H9 (cell line): ENCODE results near the gene SMIM41. TPM values are rescaled to one million over a fixed set of nuclear protein-coding genes. Genes with fewer than 3 reads are reported as not detected.

ENCODE experiments used
- DNase-seq: peaks from one replicate; pipeline ENCODE4 v3.0.0-alpha.2; 2017
- H2AFZ ChIP-seq: one replicate; pipeline ENCODE4 v1.6.1; 2013; ENCODE audit warnings: mild to moderate bottlenecking, low read length, control low read depth, moderate library complexity
- H2AK5ac ChIP-seq: 2 replicates; pipeline ENCODE4 v1.6.1; 2013; ENCODE audit warnings: low read length, control low read depth, mixed read lengths; ENCODE audit not compliant: insufficient read length
- H2BK120ac ChIP-seq: one replicate; pipeline ENCODE4 v1.6.1; 2013; ENCODE audit warnings: low read depth, mild to moderate bottlenecking, low read length, control low read depth, inconsistent platforms; ENCODE audit not compliant: poor library complexity, severe bottlenecking
- H2BK12ac ChIP-seq: 2 replicates; pipeline ENCODE4 v1.6.1; 2013; ENCODE audit warnings: low read length, control low read depth, mixed read lengths, low read depth; ENCODE audit not compliant: insufficient read length
- H2BK15ac ChIP-seq: 2 replicates; pipeline ENCODE4 v1.6.1; 2013; ENCODE audit warnings: low read depth, low read length, control low read depth
- H2BK20ac ChIP-seq: one replicate; pipeline ENCODE4 v1.6.1; 2013; ENCODE audit warnings: low read depth, mild to moderate bottlenecking, low read length, control low read depth, inconsistent platforms; ENCODE audit not compliant: poor library complexity, severe bottlenecking
- H2BK5ac ChIP-seq: 2 replicates; pipeline ENCODE4 v1.6.1; 2013; ENCODE audit warnings: low read length, control low read depth, mixed read lengths; ENCODE audit not compliant: insufficient read length
- H3K14ac ChIP-seq: 2 replicates; pipeline ENCODE4 v1.6.1; 2013; ENCODE audit warnings: low read length, control low read depth; ENCODE audit not compliant: insufficient read depth
- H3K18ac ChIP-seq: 2 replicates; pipeline ENCODE4 v1.6.1; 2013; ENCODE audit warnings: low read depth, mild to moderate bottlenecking, mixed read lengths, low read length, control low read depth; ENCODE audit not compliant: insufficient read length
- H3K23ac ChIP-seq: 2 replicates; pipeline ENCODE4 v1.6.1; 2013; ENCODE audit warnings: low read length, control low read depth, mixed read lengths, low read depth; ENCODE audit not compliant: insufficient read length
- H3K23me2 ChIP-seq: 2 replicates; pipeline ENCODE4 v1.6.1; 2013; ENCODE audit warnings: low read depth, mild to moderate bottlenecking, mixed read lengths, low read length, control low read depth; ENCODE audit not compliant: insufficient read length, poor library complexity, severe bottlenecking
- H3K27ac ChIP-seq: 2 replicates; pipeline ENCODE4 v1.5.1; 2013; ENCODE audit warnings: low read length, control low read depth, mixed read lengths, low read depth; ENCODE audit not compliant: insufficient read length
- H3K27me3 ChIP-seq: 2 replicates; pipeline ENCODE4 v1.6.1; 2013; ENCODE audit warnings: low read length, control low read depth, inconsistent platforms; ENCODE audit not compliant: insufficient read depth
- H3K4ac ChIP-seq: 2 replicates; pipeline ENCODE4 v1.6.1; 2013; ENCODE audit warnings: low read depth, mild to moderate bottlenecking, control low read depth, inconsistent platforms, low read length, moderate library complexity
- H3K4me1 ChIP-seq: 2 replicates; pipeline ENCODE4 v1.6.1; 2013; ENCODE audit warnings: low read length, control low read depth, inconsistent platforms; ENCODE audit not compliant: insufficient read depth
- H3K4me2 ChIP-seq: 2 replicates; pipeline ENCODE4 v1.6.1; 2013; ENCODE audit warnings: low read length, control low read depth, mixed read lengths; ENCODE audit not compliant: insufficient read length, insufficient read depth
- H3K56ac ChIP-seq: 2 replicates; pipeline ENCODE4 v1.6.1; 2013; ENCODE audit warnings: low read depth, mild to moderate bottlenecking, mixed read lengths, low read length, control low read depth; ENCODE audit not compliant: insufficient read length
- H3K79me1 ChIP-seq: 2 replicates; pipeline ENCODE4 v1.6.1; 2013; ENCODE audit warnings: low read depth, mild to moderate bottlenecking, moderate library complexity, low read length, control low read depth, inconsistent platforms; ENCODE audit not compliant: insufficient read depth, poor library complexity, severe bottlenecking
- H3K79me2 ChIP-seq: 2 replicates; pipeline ENCODE4 v1.6.1; 2013; ENCODE audit warnings: low read length, control low read depth, inconsistent platforms; ENCODE audit not compliant: insufficient read depth
- H3K9ac ChIP-seq: 2 replicates; pipeline ENCODE4 v1.6.1; 2013; ENCODE audit warnings: low read length, control low read depth, mixed read lengths; ENCODE audit not compliant: insufficient read length; ENCODE audit errors: extremely low read depth
- H3K9me3 ChIP-seq: one replicate; pipeline ENCODE4 v1.6.1; 2013; ENCODE audit warnings: low read depth, low read length, inconsistent platforms; ENCODE audit not compliant: control insufficient read depth
- H3T11ph ChIP-seq: one replicate; pipeline ENCODE4 v1.6.1; 2013; ENCODE audit warnings: mild to moderate bottlenecking, low read length, control low read depth, inconsistent platforms
- H4K20me1 ChIP-seq: one replicate; pipeline ENCODE4 v1.6.1; 2013; ENCODE audit not compliant: control insufficient read depth, insufficient read length, insufficient read depth
- H4K5ac ChIP-seq: 2 replicates; pipeline ENCODE4 v1.6.1; 2013; ENCODE audit warnings: low read depth, mild to moderate bottlenecking, mixed read lengths, low read length, control low read depth; ENCODE audit not compliant: insufficient read length
- H4K8ac ChIP-seq: replicated peaks from 2 replicates; pipeline ENCODE4 v1.6.1; 2013; ENCODE audit warnings: low read length, control low read depth, mixed read lengths, low read depth; ENCODE audit not compliant: insufficient read length
- H4K91ac ChIP-seq: 2 replicates; pipeline ENCODE4 v1.6.1; 2013; ENCODE audit warnings: low read depth, mild to moderate bottlenecking, moderate library complexity, mixed read lengths, low read length, control low read depth; ENCODE audit not compliant: insufficient read length
- H3K27ac Mint-ChIP-seq, 3 experiments: 2 replicates in 2 of 3; 3 replicates in 1 of 3; pipeline ENCODE4 v1.8.0; 2020 to 2021; ENCODE audit warnings: mixed read lengths in 3 of 3, mild to moderate bottlenecking in 1 of 3, moderate library complexity in 1 of 3
- H3K27me3 Mint-ChIP-seq: 2 replicates; pipeline ENCODE4 v1.8.0; 2021; ENCODE audit warnings: low read depth, mild to moderate bottlenecking, moderate library complexity, mixed read lengths
- H3K36me3 Mint-ChIP-seq, 3 experiments: 2 replicates in 2 of 3; 3 replicates in 1 of 3; pipeline ENCODE4 v1.8.0; 2020 to 2021; ENCODE audit warnings: low read depth in 3 of 3, mixed read lengths in 3 of 3; ENCODE audit not compliant: insufficient read depth in 1 of 3
- H3K4me1 Mint-ChIP-seq, 2 experiments: 2 replicates each; pipeline ENCODE4 v1.8.0; 2020; ENCODE audit warnings: mixed read lengths in 2 of 2
- H3K4me3 Mint-ChIP-seq, 2 experiments: 2 replicates in 1 of 2; 3 replicates in 1 of 2; pipeline ENCODE4 v1.8.0; 2020 to 2021; ENCODE audit warnings: mild to moderate bottlenecking in 2 of 2, mixed read lengths in 2 of 2, moderate library complexity in 1 of 2
- H3K9me3 Mint-ChIP-seq, 2 experiments: 2 replicates in 1 of 2; 3 replicates in 1 of 2; pipeline ENCODE4 v1.8.0; 2020; ENCODE audit warnings: mild to moderate bottlenecking in 2 of 2, mixed read lengths in 2 of 2, moderate library complexity in 1 of 2
- WGBS: extraction: QIAGEN DNeasy Blood & Tissue Kit; methylation state at CpG from one replicate; pipeline ENCODE4 v1.1.7; 2013; ENCODE audit warnings: missing lambda C conversion rate, low lambda C conversion rate, mixed read lengths; ENCODE audit not compliant: insufficient read length; ENCODE audit errors: extremely low coverage; 5-methylcytosine and 5-hydroxymethylcytosine counted together
- total RNA-seq: library from RNA; stranded (reverse); gene quantifications from 2 replicates; pipeline ENCODE4 v1.2.1, GENCODE V29; 2021
- TF ChIP-seq, protein P1 (sequence below): fragments of 200-600 bp; sonication (generic); conservative IDR thresholded peaks from 3 replicates; pipeline ENCODE4 v1.8.0; 2021; ENCODE audit warnings: antibody characterized with exemption, mild to moderate bottlenecking

SMIM41 gene
- total RNA-seq, 1 experiment from 2014 or later: not detected

DNA sequence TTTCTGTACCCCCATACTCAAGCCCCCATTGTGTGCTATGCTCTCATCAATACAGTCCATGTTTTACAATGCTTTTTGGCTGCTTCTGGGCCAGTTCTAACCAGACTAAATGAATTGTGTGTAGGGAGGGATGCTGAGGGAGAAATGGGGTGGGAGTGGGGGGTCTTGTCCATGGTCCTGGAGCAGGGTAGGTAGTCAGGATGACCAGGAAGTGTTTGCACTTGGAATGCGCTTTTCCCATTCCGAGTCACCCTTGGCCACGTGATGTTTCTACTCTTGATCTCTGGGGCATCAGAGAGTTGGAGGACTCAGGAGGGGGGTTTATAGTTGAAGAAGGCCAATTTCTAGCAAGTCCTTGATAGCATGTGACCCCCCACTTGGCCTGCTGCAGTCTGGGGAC is 1.2 kb upstream of the SMIM41 start:
- no peak overlapping the region for H3K4me3 Mint-ChIP-seq
- Histone ChIP-seq H3K79me1 (no peaks in the 10 kb centered on the region), H3K4me1 (no peaks in the 10 kb centered on the region; the same call in 1 of the 2 replicates), H2BK120ac (no peak overlapping the region), H2AK5ac (no peak overlapping the region), H3K23me2 (no peaks in the 10 kb centered on the region), H4K5ac (no peak overlapping the region), H3K4ac (no peak overlapping the region), H3K9me3 (no peaks in the 10 kb centered on the region), H3K18ac (no peak overlapping the region), H2BK12ac (no peak overlapping the region), H3K4me2 (no peak overlapping the region), H2AFZ (no peak overlapping the region), H3K9ac (no peak overlapping the region), H2BK5ac (no peak overlapping the region), H3K23ac (no peak overlapping the region), H4K91ac (no peak overlapping the region), H2BK20ac (no peak overlapping the region), H3K14ac (no peak overlapping the region), H4K20me1 (no peaks in the 10 kb centered on the region), H3K27me3 (no peaks in the 10 kb centered on the region), H4K8ac (no peak overlapping the region), H3K56ac (no peak overlapping the region), H2BK15ac (no peak overlapping the region), H3T11ph (no peak overlapping the region), H3K79me2 (no peaks in the 10 kb centered on the region; the same call in 1 of the 2 replicates), H3K27ac (no peak overlapping the region)
- H3K4me1 Mint-ChIP-seq: peaks cover 12 to 20% of the 10 kb centered on the region in 2 experiments
- TF ChIP-seq, protein P1, sequence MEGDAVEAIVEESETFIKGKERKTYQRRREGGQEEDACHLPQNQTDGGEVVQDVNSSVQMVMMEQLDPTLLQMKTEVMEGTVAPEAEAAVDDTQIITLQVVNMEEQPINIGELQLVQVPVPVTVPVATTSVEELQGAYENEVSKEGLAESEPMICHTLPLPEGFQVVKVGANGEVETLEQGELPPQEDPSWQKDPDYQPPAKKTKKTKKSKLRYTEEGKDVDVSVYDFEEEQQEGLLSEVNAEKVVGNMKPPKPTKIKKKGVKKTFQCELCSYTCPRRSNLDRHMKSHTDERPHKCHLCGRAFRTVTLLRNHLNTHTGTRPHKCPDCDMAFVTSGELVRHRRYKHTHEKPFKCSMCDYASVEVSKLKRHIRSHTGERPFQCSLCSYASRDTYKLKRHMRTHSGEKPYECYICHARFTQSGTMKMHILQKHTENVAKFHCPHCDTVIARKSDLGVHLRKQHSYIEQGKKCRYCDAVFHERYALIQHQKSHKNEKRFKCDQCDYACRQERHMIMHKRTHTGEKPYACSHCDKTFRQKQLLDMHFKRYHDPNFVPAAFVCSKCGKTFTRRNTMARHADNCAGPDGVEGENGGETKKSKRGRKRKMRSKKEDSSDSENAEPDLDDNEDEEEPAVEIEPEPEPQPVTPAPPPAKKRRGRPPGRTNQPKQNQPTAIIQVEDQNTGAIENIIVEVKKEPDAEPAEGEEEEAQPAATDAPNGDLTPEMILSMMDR: no peak
- H3K9me3 Mint-ChIP-seq: no peaks in the 10 kb centered on the region
- H3K36me3 Mint-ChIP-seq: peaks cover 34 to 57% (median 45%) of the 10 kb centered on the region in 3 experiments; a peak in 6 of 7 replicates
- WGBS: no CpG with 5 or more reads among the region's 3 CpGs
- H3K27ac Mint-ChIP-seq: no peak overlapping the region
- no peaks in the 10 kb centered on the region for H3K27me3 Mint-ChIP-seq
- DNase-seq: no peak
